HEK293 (cell line): ENCODE data around the gene CFAP221.

Source experiments
- CTCF ChIA-PET: fragments of 350-600 bp; formaldehyde crosslinking; extraction: SDS; loops from one replicate; lab custom pipeline; 2021; ENCODE audit warnings: antibody characterized with exemption; lab: Yijun Ruan, JAX
- POLR2A ChIA-PET: fragments of 300-600 bp; formaldehyde crosslinking; extraction: SDS; loops from one replicate; lab custom pipeline; 2020; ENCODE audit warnings: antibody characterized with exemption, inconsistent platforms; lab: Yijun Ruan, JAX
- H3K27ac ChIP-seq: fragments of 200-500 bp; sonication (Bioruptor generic); 2 replicates; pipeline ENCODE4 v1.5.1; 2014; ENCODE audit warnings: low read depth, low read length, control low read depth, inconsistent platforms; ENCODE audit errors: extremely low read depth
- H3K36me3 ChIP-seq, 2 experiments: fragments of 200-500 bp in 1 of 2; sonication (Bioruptor generic) in 1 of 2; 1 replicate in 1 of 2; 2 replicates in 1 of 2; pipeline ENCODE4 v1.5.1; 2014 to 2017; ENCODE audit warnings: inconsistent platforms in 2 of 2, low read length in 2 of 2; ENCODE audit not compliant: control insufficient read depth in 2 of 2, insufficient read depth in 1 of 2
- H3K4me1 ChIP-seq: fragments of 200-500 bp; sonication (Bioruptor generic); 2 replicates; pipeline ENCODE4 v1.5.1; 2014; ENCODE audit warnings: mild to moderate bottlenecking, low read length, inconsistent platforms; ENCODE audit not compliant: control insufficient read depth, insufficient read depth
- H3K4me3 ChIP-seq: 2 replicates; pipeline ENCODE4 v1.5.1; 2011; ENCODE audit warnings: low read depth, mild to moderate bottlenecking, control low read depth, low read length, moderate library complexity
- H3K9me3 ChIP-seq: fragments of 200-500 bp; sonication (Bioruptor generic); 2 replicates; pipeline ENCODE4 v1.5.1; 2014; ENCODE audit warnings: low read depth, low read length, inconsistent platforms; ENCODE audit not compliant: control insufficient read depth, insufficient read depth
- BCL11B ChIP-seq: fragments of 450-650 bp; formaldehyde crosslinking; IDR thresholded peaks from 2 replicates; pipeline ENCODE4 v1.5.1; 2016; ENCODE audit warnings: low read depth, missing biosample characterization, missing genetic modification characterization
- KLF7 ChIP-seq: fragments of 450-650 bp; formaldehyde crosslinking; IDR thresholded peaks from 2 replicates; pipeline ENCODE4 v1.5.1; 2016; ENCODE audit warnings: missing biosample characterization, missing genetic modification characterization, borderline replicate concordance
- TCF7L2 ChIP-seq: IDR thresholded peaks from 2 replicates; pipeline ENCODE4 v1.6.1; 2011; ENCODE audit warnings: low read depth, mild to moderate bottlenecking, inconsistent platforms, low read length, moderate library complexity, borderline replicate concordance
- WT1 ChIP-seq: fragments of 450-650 bp; formaldehyde crosslinking; IDR thresholded peaks from 2 replicates; pipeline ENCODE4 v1.5.1; 2016; ENCODE audit warnings: missing biosample characterization, missing genetic modification characterization
- ZFHX2 ChIP-seq: fragments of 450-650 bp; formaldehyde crosslinking; conservative IDR thresholded peaks from 2 replicates; pipeline ENCODE4 v1.5.1; 2016; ENCODE audit warnings: missing biosample characterization, missing genetic modification characterization
- ZFP37 ChIP-seq: fragments of 450-650 bp; formaldehyde crosslinking; IDR thresholded peaks from 2 replicates; pipeline ENCODE4 v1.5.1; 2016; ENCODE audit warnings: missing biosample characterization, missing genetic modification characterization
- ZIC2 ChIP-seq: fragments of 450-650 bp; formaldehyde crosslinking; IDR thresholded peaks from 2 replicates; pipeline ENCODE4 v1.5.1; 2016; ENCODE audit warnings: missing biosample characterization, missing genetic modification characterization
- ZNF132 ChIP-seq: fragments of 450-650 bp; formaldehyde crosslinking; IDR thresholded peaks from 2 replicates; pipeline ENCODE4 v1.5.1; 2017; ENCODE audit warnings: missing biosample characterization, missing genetic modification characterization, borderline replicate concordance
- ZNF221 ChIP-seq: fragments of 450-650 bp; formaldehyde crosslinking; IDR thresholded peaks from 2 replicates; pipeline ENCODE4 v1.5.1; 2017; ENCODE audit warnings: missing biosample characterization, missing genetic modification characterization, borderline replicate concordance
- ZNF274 ChIP-seq, 2 experiments: fragments of 200-500 bp in 1 of 2; fragments of 450-650 bp in 1 of 2; sonication (Bioruptor generic) in 1 of 2; formaldehyde crosslinking in 1 of 2; IDR thresholded peaks; 2 replicates each; pipeline versions ENCODE4 v1.5.1 to v1.6.1; 2014 to 2016; ENCODE audit warnings: borderline replicate concordance in 1 of 2, inconsistent platforms in 1 of 2, low read length in 1 of 2, missing biosample characterization in 1 of 2, missing genetic modification characterization in 1 of 2
- ZNF324 ChIP-seq: fragments of 450-650 bp; formaldehyde crosslinking; IDR thresholded peaks from 2 replicates; pipeline ENCODE4 v1.5.1; 2016; ENCODE audit warnings: missing biosample characterization, missing genetic modification characterization
- ZNF391 ChIP-seq: fragments of 450-650 bp; formaldehyde crosslinking; IDR thresholded peaks from 2 replicates; pipeline ENCODE4 v1.5.1; 2016; ENCODE audit warnings: low read depth, missing biosample characterization, missing genetic modification characterization, borderline replicate concordance
- ZNF544 ChIP-seq: fragments of 450-650 bp; formaldehyde crosslinking; IDR thresholded peaks from 2 replicates; pipeline ENCODE4 v1.5.0; 2017; ENCODE audit warnings: missing biosample characterization, missing genetic modification characterization
- ZNF596 ChIP-seq: fragments of 450-650 bp; IDR thresholded peaks from 2 replicates; pipeline ENCODE4 v1.5.0; 2018; ENCODE audit warnings: missing biosample characterization, mild to moderate bottlenecking, missing genetic modification characterization, moderate library complexity
- ZNF626 ChIP-seq: fragments of 450-650 bp; sonication (Bioruptor Pico); formaldehyde crosslinking; IDR thresholded peaks from 2 replicates; pipeline ENCODE4 v1.5.1; 2018; ENCODE audit warnings: missing biosample characterization, missing genetic modification characterization, inconsistent platforms
- ZNF629 ChIP-seq: fragments of 450-650 bp; formaldehyde crosslinking; IDR thresholded peaks from 2 replicates; pipeline ENCODE4 v1.5.1; 2017; ENCODE audit warnings: missing biosample characterization, missing genetic modification characterization
- ZNF785 ChIP-seq: fragments of 450-650 bp; formaldehyde crosslinking; IDR thresholded peaks from 2 replicates; pipeline ENCODE4 v1.5.1; 2016; ENCODE audit warnings: missing biosample characterization, missing genetic modification characterization
- ZNF792 ChIP-seq: fragments of 450-650 bp; formaldehyde crosslinking; IDR thresholded peaks from 2 replicates; pipeline ENCODE4 v1.5.1; 2016; ENCODE audit warnings: missing biosample characterization, missing genetic modification characterization
- ZSCAN30 ChIP-seq: fragments of 450-650 bp; IDR thresholded peaks from 2 replicates; pipeline ENCODE4 v1.5.1; 2018; ENCODE audit warnings: missing biosample characterization, mild to moderate bottlenecking, missing genetic modification characterization, moderate library complexity
- ZXDB ChIP-seq: fragments of 450-650 bp; formaldehyde crosslinking; IDR thresholded peaks from 2 replicates; pipeline ENCODE4 v1.5.1; 2016; ENCODE audit warnings: missing biosample characterization, missing genetic modification characterization
- TF ChIP-seq, protein P1 (sequence below): fragments of 450-650 bp; formaldehyde crosslinking; IDR thresholded peaks from 2 replicates; pipeline ENCODE4 v1.5.1; 2016; ENCODE audit warnings: missing biosample characterization, missing genetic modification characterization, borderline replicate concordance
- TF ChIP-seq, protein P2 (sequence below): fragments of 450-650 bp; formaldehyde crosslinking; IDR thresholded peaks from 2 replicates; pipeline ENCODE4 v1.5.1; 2016; ENCODE audit warnings: missing biosample characterization, missing genetic modification characterization

The CFAP221 gene

DNA sequence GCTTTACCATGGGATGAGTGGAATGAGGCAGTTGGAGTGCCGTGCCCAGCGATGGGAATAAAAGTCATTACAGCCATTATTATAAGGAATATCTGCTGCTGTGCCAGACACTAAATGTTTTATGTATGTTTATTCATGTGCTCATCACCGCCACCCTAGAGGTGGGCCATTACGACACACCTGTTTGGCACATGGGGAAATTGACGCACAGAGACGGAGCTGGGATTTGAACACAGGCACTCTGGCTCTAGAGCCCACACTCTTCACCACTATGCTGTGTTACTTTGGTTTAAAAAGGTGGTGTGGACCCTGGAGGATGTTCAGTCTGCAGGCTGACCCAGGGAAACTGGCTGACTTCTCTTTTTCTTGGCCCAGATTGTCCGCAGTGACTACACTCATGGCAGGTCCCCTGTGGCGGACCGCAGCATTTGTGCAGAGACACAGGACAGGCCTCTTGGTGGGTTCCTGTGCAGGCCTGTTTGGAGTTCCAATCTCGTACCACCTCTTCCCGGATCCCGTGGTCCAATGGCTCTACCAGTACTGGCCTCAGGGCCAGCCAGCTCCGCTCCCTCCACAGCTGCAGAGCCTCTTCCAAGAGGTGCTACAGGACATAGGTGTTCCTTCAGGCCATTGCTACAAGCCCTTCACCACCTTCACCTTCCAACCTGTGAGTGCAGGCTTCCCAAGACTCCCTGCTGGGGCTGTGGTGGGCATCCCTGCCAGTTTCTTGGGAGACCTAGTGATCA is 136.4 kb downstream of the CFAP221 start (continued):
- TF ChIP-seq, protein P1, sequence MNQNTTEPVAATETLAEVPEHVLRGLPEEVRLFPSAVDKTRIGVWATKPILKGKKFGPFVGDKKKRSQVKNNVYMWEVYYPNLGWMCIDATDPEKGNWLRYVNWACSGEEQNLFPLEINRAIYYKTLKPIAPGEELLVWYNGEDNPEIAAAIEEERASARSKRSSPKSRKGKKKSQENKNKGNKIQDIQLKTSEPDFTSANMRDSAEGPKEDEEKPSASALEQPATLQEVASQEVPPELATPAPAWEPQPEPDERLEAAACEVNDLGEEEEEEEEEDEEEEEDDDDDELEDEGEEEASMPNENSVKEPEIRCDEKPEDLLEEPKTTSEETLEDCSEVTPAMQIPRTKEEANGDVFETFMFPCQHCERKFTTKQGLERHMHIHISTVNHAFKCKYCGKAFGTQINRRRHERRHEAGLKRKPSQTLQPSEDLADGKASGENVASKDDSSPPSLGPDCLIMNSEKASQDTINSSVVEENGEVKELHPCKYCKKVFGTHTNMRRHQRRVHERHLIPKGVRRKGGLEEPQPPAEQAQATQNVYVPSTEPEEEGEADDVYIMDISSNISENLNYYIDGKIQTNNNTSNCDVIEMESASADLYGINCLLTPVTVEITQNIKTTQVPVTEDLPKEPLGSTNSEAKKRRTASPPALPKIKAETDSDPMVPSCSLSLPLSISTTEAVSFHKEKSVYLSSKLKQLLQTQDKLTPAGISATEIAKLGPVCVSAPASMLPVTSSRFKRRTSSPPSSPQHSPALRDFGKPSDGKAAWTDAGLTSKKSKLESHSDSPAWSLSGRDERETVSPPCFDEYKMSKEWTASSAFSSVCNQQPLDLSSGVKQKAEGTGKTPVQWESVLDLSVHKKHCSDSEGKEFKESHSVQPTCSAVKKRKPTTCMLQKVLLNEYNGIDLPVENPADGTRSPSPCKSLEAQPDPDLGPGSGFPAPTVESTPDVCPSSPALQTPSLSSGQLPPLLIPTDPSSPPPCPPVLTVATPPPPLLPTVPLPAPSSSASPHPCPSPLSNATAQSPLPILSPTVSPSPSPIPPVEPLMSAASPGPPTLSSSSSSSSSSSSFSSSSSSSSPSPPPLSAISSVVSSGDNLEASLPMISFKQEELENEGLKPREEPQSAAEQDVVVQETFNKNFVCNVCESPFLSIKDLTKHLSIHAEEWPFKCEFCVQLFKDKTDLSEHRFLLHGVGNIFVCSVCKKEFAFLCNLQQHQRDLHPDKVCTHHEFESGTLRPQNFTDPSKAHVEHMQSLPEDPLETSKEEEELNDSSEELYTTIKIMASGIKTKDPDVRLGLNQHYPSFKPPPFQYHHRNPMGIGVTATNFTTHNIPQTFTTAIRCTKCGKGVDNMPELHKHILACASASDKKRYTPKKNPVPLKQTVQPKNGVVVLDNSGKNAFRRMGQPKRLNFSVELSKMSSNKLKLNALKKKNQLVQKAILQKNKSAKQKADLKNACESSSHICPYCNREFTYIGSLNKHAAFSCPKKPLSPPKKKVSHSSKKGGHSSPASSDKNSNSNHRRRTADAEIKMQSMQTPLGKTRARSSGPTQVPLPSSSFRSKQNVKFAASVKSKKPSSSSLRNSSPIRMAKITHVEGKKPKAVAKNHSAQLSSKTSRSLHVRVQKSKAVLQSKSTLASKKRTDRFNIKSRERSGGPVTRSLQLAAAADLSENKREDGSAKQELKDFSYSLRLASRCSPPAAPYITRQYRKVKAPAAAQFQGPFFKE (tag by site-specific recombination) = no peak
- TF ChIP-seq ZNF324 (no peak), ZNF792 (no peak), ZNF274 (IDR thresholded peaks at IDR 0.05; ENCODE audit: low read length) (no peak), ZNF274 (tag by site-specific recombination; IDR thresholded peaks at IDR 0.05; ENCODE audit: borderline replicate concordance) (no peak)

DNA sequence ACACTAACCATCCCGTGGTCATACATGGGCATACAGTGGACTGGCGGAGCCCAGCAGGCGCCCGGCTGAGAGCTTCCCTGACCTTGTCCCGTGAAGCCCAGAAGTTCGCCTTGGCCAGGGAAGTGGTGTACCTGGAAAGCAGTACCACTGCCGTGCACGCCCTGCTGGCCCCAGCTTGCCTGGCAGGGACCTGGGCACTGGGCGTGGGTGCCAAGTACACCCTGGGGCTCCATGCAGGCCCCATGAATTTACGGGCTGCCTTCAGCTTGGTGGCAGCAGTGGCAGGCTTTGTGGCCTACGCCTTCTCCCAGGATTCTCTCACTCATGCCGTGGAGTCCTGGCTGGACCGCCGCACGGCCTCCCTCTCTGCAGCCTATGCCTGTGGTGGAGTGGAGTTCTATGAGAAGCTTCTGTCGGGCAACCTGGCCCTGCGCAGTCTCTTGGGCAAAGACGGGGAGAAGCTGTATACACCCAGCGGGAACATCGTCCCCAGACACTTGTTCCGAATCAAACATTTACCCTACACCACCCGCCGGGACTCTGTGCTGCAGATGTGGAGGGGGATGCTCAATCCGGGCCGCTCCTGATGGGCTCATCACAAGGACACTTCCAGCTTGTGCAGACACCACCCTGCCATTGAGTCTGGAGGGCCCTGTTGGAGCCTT is 137.1 kb downstream of the CFAP221 start:
- TF ChIP-seq ZNF626 (no peak), ZNF221 (tag by site-specific recombination) (no peak), WT1 (no peak), KLF7 (tag by site-specific recombination) (no peak), ZNF596 (tag by site-specific recombination) (no peak), ZNF629 (tag by site-specific recombination) (no peak), ZXDB (no peak), ZNF785 (tag by site-specific recombination) (no peak), ZNF132 (tag by site-specific recombination) (no peak), BCL11B (tag by site-specific recombination) (no peak), ZNF544 (tag by site-specific recombination) (no peak), ZIC2 (tag by site-specific recombination) (no peak), TCF7L2 (no peak), ZFHX2 (tag by site-specific recombination) (no peak), ZFP37 (tag by site-specific recombination) (no peak), ZNF391 (no peak), ZSCAN30 (tag by site-specific recombination) (no peak)
- TF ChIP-seq, protein P2, sequence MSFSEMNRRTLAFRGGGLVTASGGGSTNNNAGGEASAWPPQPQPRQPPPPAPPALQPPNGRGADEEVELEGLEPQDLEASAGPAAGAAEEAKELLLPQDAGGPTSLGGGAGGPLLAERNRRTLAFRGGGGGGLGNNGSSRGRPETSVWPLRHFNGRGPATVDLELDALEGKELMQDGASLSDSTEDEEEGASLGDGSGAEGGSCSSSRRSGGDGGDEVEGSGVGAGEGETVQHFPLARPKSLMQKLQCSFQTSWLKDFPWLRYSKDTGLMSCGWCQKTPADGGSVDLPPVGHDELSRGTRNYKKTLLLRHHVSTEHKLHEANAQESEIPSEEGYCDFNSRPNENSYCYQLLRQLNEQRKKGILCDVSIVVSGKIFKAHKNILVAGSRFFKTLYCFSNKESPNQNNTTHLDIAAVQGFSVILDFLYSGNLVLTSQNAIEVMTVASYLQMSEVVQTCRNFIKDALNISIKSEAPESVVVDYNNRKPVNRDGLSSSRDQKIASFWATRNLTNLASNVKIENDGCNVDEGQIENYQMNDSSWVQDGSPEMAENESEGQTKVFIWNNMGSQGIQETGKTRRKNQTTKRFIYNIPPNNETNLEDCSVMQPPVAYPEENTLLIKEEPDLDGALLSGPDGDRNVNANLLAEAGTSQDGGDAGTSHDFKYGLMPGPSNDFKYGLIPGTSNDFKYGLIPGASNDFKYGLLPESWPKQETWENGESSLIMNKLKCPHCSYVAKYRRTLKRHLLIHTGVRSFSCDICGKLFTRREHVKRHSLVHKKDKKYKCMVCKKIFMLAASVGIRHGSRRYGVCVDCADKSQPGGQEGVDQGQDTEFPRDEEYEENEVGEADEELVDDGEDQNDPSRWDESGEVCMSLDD = no peak
- CTCF ChIA-PET = interaction anchor here (0.7 to 1.2 kb wide), 4 partner anchors 22 to 205 kb away, joined by 3 to 5 read pairs (median 4); no protein-coding TSS in a partner anchor
- H3K9me3 ChIP-seq = no peaks in the 10 kb centered on the region
- peaks cover 0 to 25% of the 10 kb centered on the region in 2 experiments; a peak in 2 of 3 replicates for H3K36me3 ChIP-seq
- H3K4me3 ChIP-seq = no peak overlapping the region
- peaks cover 6% of the 10 kb centered on the region for H3K4me1 ChIP-seq
- POLR2A ChIA-PET = no interaction called here
- H3K27ac ChIP-seq = no peak overlapping the region
